ENCODE data around the gene EID2.

DNA sequence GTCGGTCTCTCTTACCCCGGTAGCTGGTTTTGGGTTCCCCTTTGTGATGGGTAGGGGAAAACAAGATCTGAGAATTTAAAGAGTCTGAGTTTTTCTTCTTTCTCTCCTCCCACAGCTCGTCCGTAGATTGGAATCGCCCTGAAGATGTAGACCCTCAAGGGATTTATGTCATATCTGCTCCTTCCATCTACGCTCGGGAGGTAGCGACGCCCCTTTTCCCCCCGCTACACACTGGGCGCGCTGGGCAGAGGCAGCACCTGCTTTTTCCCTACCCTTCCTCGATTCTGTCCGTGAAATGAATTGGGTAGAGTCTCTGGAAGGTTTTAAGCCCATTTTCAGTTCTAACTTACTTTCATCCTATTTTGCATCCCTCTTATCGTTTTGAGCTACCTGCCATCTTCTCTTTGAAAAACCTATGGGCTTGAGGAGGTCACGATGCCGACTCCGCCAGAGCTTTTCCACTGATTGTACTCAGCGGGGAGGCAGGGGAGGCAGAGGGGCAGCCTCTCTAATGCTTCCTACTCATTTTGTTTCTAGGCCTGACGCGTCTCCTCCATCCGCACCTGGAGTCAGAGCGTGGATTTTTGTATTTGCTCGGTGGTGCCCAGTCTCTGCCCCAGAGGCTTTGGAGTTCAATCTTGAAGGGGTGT lies 32.1 kb downstream of the EID2 start:
- TF ChIP-seq EZH2 (IDR thresholded peaks at IDR 0.05; ENCODE audit: borderline replicate concordance, low read length) (no peak), CTCF (conservative IDR thresholded peaks at IDR 0.05 in 1 of 2, IDR thresholded peaks at IDR 0.05 in 1 of 2; ENCODE audit: extremely low read depth in 1 of 2, insufficient read depth in 1 of 2, low read depth in 1 of 2, low read length in 2 of 2) (no peak)
